Osteoblast (primary cell): ENCODE measurements around the gene CYP26B1. TPM values are rescaled to one million over a fixed set of nuclear protein-coding genes. Genes with fewer than 3 reads are reported as not detected.

Source experiments
- DNase-seq: peaks from one replicate; pipeline ENCODE4 v3.0.0; 2011; ENCODE audit warnings: low spot score, mixed read lengths; ENCODE audit not compliant: insufficient read length; ENCODE audit errors: missing footprints
- H2AFZ ChIP-seq: 2 replicates; pipeline ENCODE4 v1.6.0; 2011; ENCODE audit warnings: mild to moderate bottlenecking, low read length
- H3K27ac ChIP-seq: 2 replicates; pipeline ENCODE4 v1.5.1; 2011; ENCODE audit warnings: mild to moderate bottlenecking, low read depth, low read length, moderate library complexity
- H3K27me3 ChIP-seq: 2 replicates; pipeline ENCODE4 v1.6.0; 2012; ENCODE audit warnings: mild to moderate bottlenecking, control low read depth, inconsistent platforms, low read length, moderate library complexity; ENCODE audit not compliant: insufficient read depth
- H3K36me3 ChIP-seq: 2 replicates; pipeline ENCODE4 v1.5.1; 2011; ENCODE audit warnings: mild to moderate bottlenecking, low read length, control low read depth, moderate library complexity; ENCODE audit not compliant: insufficient read depth
- H3K4me1 ChIP-seq: 2 replicates; pipeline ENCODE4 v1.5.1; 2011; ENCODE audit warnings: mild to moderate bottlenecking, low read length, control low read depth, moderate library complexity; ENCODE audit not compliant: insufficient read depth
- H3K4me2 ChIP-seq: 2 replicates; pipeline ENCODE4 v1.6.0; 2011; ENCODE audit warnings: mild to moderate bottlenecking, low read length; ENCODE audit not compliant: insufficient read depth
- H3K4me3 ChIP-seq: fragments of 200-600 bp; sonication (generic); 3 replicates; pipeline ENCODE4 v1.5.1; 2012; ENCODE audit warnings: mild to moderate bottlenecking, low read length, inconsistent platforms; ENCODE audit not compliant: insufficient read depth
- H3K79me2 ChIP-seq: 2 replicates; pipeline ENCODE4 v1.6.0; 2012; ENCODE audit warnings: mild to moderate bottlenecking, low read length, control low read depth, inconsistent platforms; ENCODE audit not compliant: insufficient read depth
- H3K9me3 ChIP-seq: 2 replicates; pipeline ENCODE4 v1.5.1; 2011; ENCODE audit warnings: low read depth, low read length, control low read depth
- H4K20me1 ChIP-seq: 2 replicates; pipeline ENCODE4 v1.6.0; 2012; ENCODE audit warnings: mild to moderate bottlenecking, low read length, control low read depth; ENCODE audit not compliant: insufficient read depth
- total RNA-seq: library from RNA; depleted of rRNA; stranded (reverse); fragments of >200 nt; gene quantifications from 2 replicates; pipeline ENCODE4 v1.2.3, GENCODE V29; 2012
- TF ChIP-seq, protein P1 (sequence below): IDR thresholded peaks from 2 replicates; pipeline ENCODE4 v1.5.1; 2011; ENCODE audit warnings: mild to moderate bottlenecking, low read depth, low read length, moderate library complexity; ENCODE audit errors: extremely low read depth

The CYP26B1 gene
- total RNA-seq, 1 donor = under 0.01 TPM

DNA sequence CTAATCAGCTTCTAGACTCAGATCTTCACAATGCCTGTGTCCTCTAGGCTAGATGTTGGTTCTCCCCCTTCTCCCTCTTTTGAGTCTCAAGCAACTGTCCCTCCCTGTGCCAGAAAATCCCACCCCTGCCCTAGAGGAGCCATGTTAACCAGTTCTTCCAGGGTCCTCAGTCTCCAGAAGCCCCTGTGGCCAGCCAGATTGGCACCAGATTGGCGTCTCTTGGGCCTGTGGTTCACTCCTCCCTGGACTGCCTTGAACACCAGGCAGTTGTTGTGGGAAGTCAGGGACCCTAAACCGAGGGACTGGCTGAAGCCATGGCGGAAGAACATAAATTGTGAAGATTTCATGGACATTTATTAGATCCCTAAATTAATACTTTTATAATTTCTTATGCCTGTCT is 36.6 kb downstream of the CYP26B1 start:
- TF ChIP-seq, protein P1, sequence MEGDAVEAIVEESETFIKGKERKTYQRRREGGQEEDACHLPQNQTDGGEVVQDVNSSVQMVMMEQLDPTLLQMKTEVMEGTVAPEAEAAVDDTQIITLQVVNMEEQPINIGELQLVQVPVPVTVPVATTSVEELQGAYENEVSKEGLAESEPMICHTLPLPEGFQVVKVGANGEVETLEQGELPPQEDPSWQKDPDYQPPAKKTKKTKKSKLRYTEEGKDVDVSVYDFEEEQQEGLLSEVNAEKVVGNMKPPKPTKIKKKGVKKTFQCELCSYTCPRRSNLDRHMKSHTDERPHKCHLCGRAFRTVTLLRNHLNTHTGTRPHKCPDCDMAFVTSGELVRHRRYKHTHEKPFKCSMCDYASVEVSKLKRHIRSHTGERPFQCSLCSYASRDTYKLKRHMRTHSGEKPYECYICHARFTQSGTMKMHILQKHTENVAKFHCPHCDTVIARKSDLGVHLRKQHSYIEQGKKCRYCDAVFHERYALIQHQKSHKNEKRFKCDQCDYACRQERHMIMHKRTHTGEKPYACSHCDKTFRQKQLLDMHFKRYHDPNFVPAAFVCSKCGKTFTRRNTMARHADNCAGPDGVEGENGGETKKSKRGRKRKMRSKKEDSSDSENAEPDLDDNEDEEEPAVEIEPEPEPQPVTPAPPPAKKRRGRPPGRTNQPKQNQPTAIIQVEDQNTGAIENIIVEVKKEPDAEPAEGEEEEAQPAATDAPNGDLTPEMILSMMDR = no peak
- no peaks in the 10 kb centered on the region for H3K27me3 ChIP-seq
- H3K4me2 ChIP-seq = no peak overlapping the region
- no peaks in the 10 kb centered on the region for H3K79me2 ChIP-seq
- no peaks in the 10 kb centered on the region for H3K36me3 ChIP-seq
- no peak overlapping the region for H3K4me3 ChIP-seq
- H3K4me1 ChIP-seq = peaks cover 19% of the 10 kb centered on the region
- H3K27ac ChIP-seq = no peak overlapping the region
- no peaks in the 10 kb centered on the region for H3K9me3 ChIP-seq
- no peak for DNase-seq
- H4K20me1 ChIP-seq = no peaks in the 10 kb centered on the region
- no peak overlapping the region for H2AFZ ChIP-seq

DNA sequence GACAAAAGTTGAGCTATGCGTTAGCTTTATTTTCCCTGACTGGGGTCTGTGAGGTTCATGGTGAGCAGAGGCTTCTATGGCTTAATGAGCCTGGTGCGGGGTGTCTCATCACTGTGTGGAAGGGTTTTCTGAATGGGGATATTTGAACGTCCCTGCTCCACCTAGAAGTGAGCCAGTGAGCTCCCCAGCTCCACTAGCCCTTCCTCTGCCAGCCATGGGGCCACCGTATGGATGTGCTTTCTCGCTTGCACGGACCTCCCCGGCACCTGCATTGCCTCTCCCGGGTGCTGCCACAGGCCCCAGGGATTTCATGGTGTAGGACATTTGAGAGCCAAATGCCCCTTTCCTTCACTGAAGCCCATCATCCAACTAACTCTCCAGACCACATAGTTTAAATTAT is 37.8 kb downstream of the CYP26B1 start:
- TF ChIP-seq, protein P1 = no peak
- Histone ChIP-seq H3K9me3 (no peaks in the 10 kb centered on the region), H3K4me1 (peaks cover 9% of the 10 kb centered on the region), H3K79me2 (no peaks in the 10 kb centered on the region), H3K36me3 (no peaks in the 10 kb centered on the region), H3K4me2 (no peak overlapping the region), H3K27me3 (no peaks in the 10 kb centered on the region), H4K20me1 (no peaks in the 10 kb centered on the region), H2AFZ (no peak overlapping the region), H3K4me3 (no peak overlapping the region), H3K27ac (no peak overlapping the region)
- DNase-seq = no peak

GRCh38 chr2:72109291-72109690 is 38.4 kb downstream of the CYP26B1 start:
- no peak overlapping the region for H2AFZ ChIP-seq
- no peaks in the 10 kb centered on the region for H3K9me3 ChIP-seq
- H3K27ac ChIP-seq = no peak overlapping the region
- no peak overlapping the region for H3K4me2 ChIP-seq
- no peak for DNase-seq
- H3K4me1 ChIP-seq = peaks cover 9% of the 10 kb centered on the region
- TF ChIP-seq, protein P1 = no peak
- H3K4me3 ChIP-seq = no peak overlapping the region
- H3K27me3 ChIP-seq = no peaks in the 10 kb centered on the region
- no peaks in the 10 kb centered on the region for H3K79me2 ChIP-seq
- no peaks in the 10 kb centered on the region for H4K20me1 ChIP-seq
- no peaks in the 10 kb centered on the region for H3K36me3 ChIP-seq

- no peak overlapping the region for H3K27ac ChIP-seq
- H3K4me3 ChIP-seq = no peak overlapping the region
- TF ChIP-seq, protein P1 = no peak
- no peaks in the 10 kb centered on the region for H3K79me2 ChIP-seq
- H3K27me3 ChIP-seq = peaks cover 9% of the 10 kb centered on the region
- no peaks in the 10 kb centered on the region for H3K9me3 ChIP-seq
- peaks cover 9% of the 10 kb centered on the region for H3K4me1 ChIP-seq
- peak; percentile 87 for DNase-seq
- peak overlapping the region; percentile 55 for H3K4me2 ChIP-seq
- H2AFZ ChIP-seq = peak overlapping the region; percentile 17
- no peaks in the 10 kb centered on the region for H4K20me1 ChIP-seq
- no peaks in the 10 kb centered on the region for H3K36me3 ChIP-seq
Observed at GRCh38 chr2:72108121-72108520, 39.5 kb downstream of the CYP26B1 start.
